Measurements from ENCODE around the gene HLF. TPM values are rescaled to one million over a fixed set of nuclear protein-coding genes. Genes with fewer than 3 reads are reported as not detected.

HLF gene
- polyA plus RNA-seq (2013) = 0.01 and 0.03 TPM in 2 replicates

- H3K14ac ChIP-seq (ENCODE audit: low read length) = no peak within 1 kb of the TSS
- H3K79me1 ChIP-seq (ENCODE audit: low read length) = no peaks in the 10 kb centered on the region
- H2BK12ac ChIP-seq (ENCODE audit: low read length) = no peak within 1 kb of the TSS
- no peak within 1 kb of the TSS for H3K9ac ChIP-seq (ENCODE audit: low read length)
- H3K23ac ChIP-seq (ENCODE audit: low read length) = no peak within 1 kb of the TSS
- H3K4me3 ChIP-seq (ENCODE audit: low read depth, low read length) = no peak within 1 kb of the TSS
- H4K8ac ChIP-seq (ENCODE audit: low read depth, low read length) = no peak within 1 kb of the TSS
- no peak within 1 kb of the TSS for H3K18ac ChIP-seq (ENCODE audit: low read length)
- H3K27me3 ChIP-seq (ENCODE audit: insufficient read depth, low read length) = peaks cover 43% of the 10 kb centered on the region
- no peak within 1 kb of the TSS for H4K91ac ChIP-seq (ENCODE audit: low read depth, low read length)
- H2BK5ac ChIP-seq (ENCODE audit: low read depth, low read length, poor library complexity) = no peak within 1 kb of the TSS
- H3K9me3 ChIP-seq (ENCODE audit: insufficient read depth, low read depth, low read length) = no peaks in the 10 kb centered on the region
- H3K79me2 ChIP-seq (ENCODE audit: control insufficient read depth, insufficient read depth, low read length, poor library complexity) = no peaks in the 10 kb centered on the region
- H2AFZ ChIP-seq (ENCODE audit: insufficient read depth, low read length, poor library complexity) = no peak within 1 kb of the TSS
- no peak within 1 kb of the TSS for H2BK120ac ChIP-seq (ENCODE audit: insufficient read depth, low read length, poor library complexity)
- peaks cover 6 to 7% of the 10 kb centered on the region in 2 experiments for H3K4me1 ChIP-seq (ENCODE audit: control insufficient read depth in 1 of 2, insufficient read depth in 2 of 2, low read length in 2 of 2)
- no CpG with 5 or more reads among the region's 64 CpGs for WGBS (ENCODE audit: extremely low coverage, insufficient coverage, insufficient read length)
- H3K27ac ChIP-seq (ENCODE audit: low read depth, low read length) = no peak within 1 kb of the TSS
- peak within 1 kb of the TSS; percentile 57 for H3K4me2 ChIP-seq (ENCODE audit: low read length)
- DNase-seq = peak; percentile 15 to 51
- no peak within 1 kb of the TSS for H2AK5ac ChIP-seq (ENCODE audit: low read length)
- H4K12ac ChIP-seq (ENCODE audit: low read depth, low read length) = no peak within 1 kb of the TSS
- H3K4ac ChIP-seq (ENCODE audit: low read depth, low read length) = no peak within 1 kb of the TSS
- no peaks in the 10 kb centered on the region for H3K36me3 ChIP-seq (ENCODE audit: control insufficient read depth in 1 of 2, insufficient read depth in 2 of 2, low read length in 2 of 2)
Measured at GRCh38 chr17:55264645-55265298, at the start of gene HLF. HLF (plus strand) TSS chr17:55264960; CDS start chr17:55265485, 525 bp downstream.

GRCh38 chr17:55215711-55216110 is 49.0 kb upstream of the HLF start:
- peaks cover 2% of the 10 kb centered on the region for H3K9me3 ChIP-seq (ENCODE audit: insufficient read depth, low read depth, low read length)
- H3K4me3 ChIP-seq (ENCODE audit: low read depth, low read length) = no peak overlapping the region
- no peaks in the 10 kb centered on the region for H3K27me3 ChIP-seq (ENCODE audit: insufficient read depth, low read length)
- WGBS (ENCODE audit: extremely low coverage, insufficient coverage, insufficient read length) = no CpG with 5 or more reads among the region's 3 CpGs
- no peak overlapping the region for H3K14ac ChIP-seq (ENCODE audit: low read length)
- no peaks in the 10 kb centered on the region for H3K79me2 ChIP-seq (ENCODE audit: control insufficient read depth, insufficient read depth, low read length, poor library complexity)
- no peak overlapping the region for H2BK5ac ChIP-seq (ENCODE audit: low read depth, low read length, poor library complexity)
- H2AK5ac ChIP-seq (ENCODE audit: low read length) = no peak overlapping the region
- no peaks in the 10 kb centered on the region for H3K79me1 ChIP-seq (ENCODE audit: low read length)
- no peak overlapping the region for H3K9ac ChIP-seq (ENCODE audit: low read length)
- H3K36me3 ChIP-seq (ENCODE audit: control insufficient read depth in 1 of 2, insufficient read depth in 2 of 2, low read length in 2 of 2) = no peaks in the 10 kb centered on the region
- H4K8ac ChIP-seq (ENCODE audit: low read depth, low read length) = no peak overlapping the region
- H4K91ac ChIP-seq (ENCODE audit: low read depth, low read length) = no peak overlapping the region
- no peak overlapping the region for H2BK12ac ChIP-seq (ENCODE audit: low read length)
- no peak overlapping the region for H3K27ac ChIP-seq (ENCODE audit: low read depth, low read length)
- no peak overlapping the region for H3K4ac ChIP-seq (ENCODE audit: low read depth, low read length)
- H3K18ac ChIP-seq (ENCODE audit: low read length) = no peak overlapping the region
- H2AFZ ChIP-seq (ENCODE audit: insufficient read depth, low read length, poor library complexity) = no peak overlapping the region
- H3K4me1 ChIP-seq (ENCODE audit: control insufficient read depth in 1 of 2, insufficient read depth in 2 of 2, low read length in 2 of 2) = no peaks in the 10 kb centered on the region
- no peak overlapping the region for H4K12ac ChIP-seq (ENCODE audit: low read depth, low read length)
- no peak overlapping the region for H3K23ac ChIP-seq (ENCODE audit: low read length)
- no peak for DNase-seq
- no peak overlapping the region for H2BK120ac ChIP-seq (ENCODE audit: insufficient read depth, low read length, poor library complexity)
- H3K4me2 ChIP-seq (ENCODE audit: low read length) = no peak overlapping the region

GRCh38 chr17:55216888-55217287 is 47.9 kb upstream of the HLF start:
- H3K9me3 ChIP-seq (ENCODE audit: insufficient read depth, low read depth, low read length) = peaks cover 2% of the 10 kb centered on the region
- no peaks in the 10 kb centered on the region for H3K4me1 ChIP-seq (ENCODE audit: control insufficient read depth in 1 of 2, insufficient read depth in 2 of 2, low read length in 2 of 2)
- H2AFZ ChIP-seq (ENCODE audit: insufficient read depth, low read length, poor library complexity) = no peak overlapping the region
- no peak overlapping the region for H2BK12ac ChIP-seq (ENCODE audit: low read length)
- DNase-seq = no peak
- WGBS (ENCODE audit: extremely low coverage, insufficient coverage, insufficient read length) = no CpG with 5 or more reads among the region's 3 CpGs
- no peak overlapping the region for H4K91ac ChIP-seq (ENCODE audit: low read depth, low read length)
- H3K36me3 ChIP-seq (ENCODE audit: control insufficient read depth in 1 of 2, insufficient read depth in 2 of 2, low read length in 2 of 2) = no peaks in the 10 kb centered on the region
- H3K79me1 ChIP-seq (ENCODE audit: low read length) = no peaks in the 10 kb centered on the region
- H3K9ac ChIP-seq (ENCODE audit: low read length) = no peak overlapping the region
- H2BK120ac ChIP-seq (ENCODE audit: insufficient read depth, low read length, poor library complexity) = no peak overlapping the region
- no peak overlapping the region for H4K8ac ChIP-seq (ENCODE audit: low read depth, low read length)
- H3K18ac ChIP-seq (ENCODE audit: low read length) = no peak overlapping the region
- H3K23ac ChIP-seq (ENCODE audit: low read length) = no peak overlapping the region
- no peak overlapping the region for H3K4ac ChIP-seq (ENCODE audit: low read depth, low read length)
- no peak overlapping the region for H3K4me3 ChIP-seq (ENCODE audit: low read depth, low read length)
- no peak overlapping the region for H3K27ac ChIP-seq (ENCODE audit: low read depth, low read length)
- no peaks in the 10 kb centered on the region for H3K79me2 ChIP-seq (ENCODE audit: control insufficient read depth, insufficient read depth, low read length, poor library complexity)
- H3K14ac ChIP-seq (ENCODE audit: low read length) = no peak overlapping the region
- no peak overlapping the region for H2BK5ac ChIP-seq (ENCODE audit: low read depth, low read length, poor library complexity)
- no peak overlapping the region for H4K12ac ChIP-seq (ENCODE audit: low read depth, low read length)
- H3K27me3 ChIP-seq (ENCODE audit: insufficient read depth, low read length) = no peaks in the 10 kb centered on the region
- no peak overlapping the region for H2AK5ac ChIP-seq (ENCODE audit: low read length)
- H3K4me2 ChIP-seq (ENCODE audit: low read length) = no peak overlapping the region

- no peak overlapping the region for H4K91ac ChIP-seq (ENCODE audit: low read depth, low read length)
- no peaks in the 10 kb centered on the region for H3K4me1 ChIP-seq (ENCODE audit: control insufficient read depth in 1 of 2, insufficient read depth in 2 of 2, low read length in 2 of 2)
- H3K9ac ChIP-seq (ENCODE audit: low read length) = no peak overlapping the region
- H3K18ac ChIP-seq (ENCODE audit: low read length) = no peak overlapping the region
- no peaks in the 10 kb centered on the region for H3K79me2 ChIP-seq (ENCODE audit: control insufficient read depth, insufficient read depth, low read length, poor library complexity)
- no peak overlapping the region for H3K14ac ChIP-seq (ENCODE audit: low read length)
- H3K27me3 ChIP-seq (ENCODE audit: insufficient read depth, low read length) = no peaks in the 10 kb centered on the region
- no CpG with 5 or more reads among the region's 1 CpG for WGBS (ENCODE audit: extremely low coverage, insufficient coverage, insufficient read length)
- H3K4me3 ChIP-seq (ENCODE audit: low read depth, low read length) = no peak overlapping the region
- no peak overlapping the region for H3K23ac ChIP-seq (ENCODE audit: low read length)
- no peaks in the 10 kb centered on the region for H3K79me1 ChIP-seq (ENCODE audit: low read length)
- DNase-seq = no peak
- no peak overlapping the region for H3K4me2 ChIP-seq (ENCODE audit: low read length)
- no peak overlapping the region for H2BK120ac ChIP-seq (ENCODE audit: insufficient read depth, low read length, poor library complexity)
- H2BK12ac ChIP-seq (ENCODE audit: low read length) = no peak overlapping the region
- H3K27ac ChIP-seq (ENCODE audit: low read depth, low read length) = no peak overlapping the region
- H3K4ac ChIP-seq (ENCODE audit: low read depth, low read length) = no peak overlapping the region
- no peak overlapping the region for H4K12ac ChIP-seq (ENCODE audit: low read depth, low read length)
- peaks cover 2% of the 10 kb centered on the region for H3K9me3 ChIP-seq (ENCODE audit: insufficient read depth, low read depth, low read length)
- no peak overlapping the region for H2BK5ac ChIP-seq (ENCODE audit: low read depth, low read length, poor library complexity)
- no peak overlapping the region for H2AK5ac ChIP-seq (ENCODE audit: low read length)
- H2AFZ ChIP-seq (ENCODE audit: insufficient read depth, low read length, poor library complexity) = no peak overlapping the region
- H4K8ac ChIP-seq (ENCODE audit: low read depth, low read length) = no peak overlapping the region
- H3K36me3 ChIP-seq (ENCODE audit: control insufficient read depth in 1 of 2, insufficient read depth in 2 of 2, low read length in 2 of 2) = no peaks in the 10 kb centered on the region
Measured at GRCh38 chr17:55219459-55219858, 45.3 kb upstream of the HLF start.

Data from trophoblast cell (in vitro differentiated cells and primary cell).